K562 (cell line): ENCODE data around the gene TMEM144. TPM values are rescaled to one million over a fixed set of nuclear protein-coding genes. Genes with fewer than 3 reads are reported as not detected.

Source experiments
- ATF3 ChIP-seq, 2 experiments: fragments of 450-650 bp in 1 of 2; sonication (generic) in 1 of 2; formaldehyde crosslinking in 1 of 2; IDR thresholded peaks in 1 of 2; conservative IDR thresholded peaks in 1 of 2; 2 replicates each; pipeline versions ENCODE4 v1.6.1 to v1.8.1; 2016 to 2023; ENCODE audit warnings: mild to moderate bottlenecking in 2 of 2, moderate library complexity in 2 of 2, inconsistent platforms in 1 of 2, missing genetic modification reagents in 1 of 2
- BRD9 ChIP-seq: fragments of 450-650 bp; IDR thresholded peaks from 2 replicates; pipeline ENCODE4 v1.6.1; 2018; ENCODE audit warnings: low read depth; ENCODE audit not compliant: partially characterized antibody
- CXXC5 ChIP-seq: fragments of 250-450 bp; sonication (Bioruptor Pico); IDR thresholded peaks from 2 replicates; pipeline ENCODE4 v1.8.0; 2022; ENCODE audit warnings: inconsistent platforms, mild to moderate bottlenecking, moderate library complexity
- ETV1 ChIP-seq: fragments of 450-650 bp; conservative IDR thresholded peaks from 2 replicates; pipeline ENCODE4 v1.6.1; 2016; ENCODE audit warnings: missing genetic modification characterization, control low read depth, low read depth, missing compliant biosample characterization
- POLR3A ChIP-seq: IDR thresholded peaks from 2 replicates; pipeline ENCODE4 v1.6.1; 2011; ENCODE audit warnings: borderline replicate concordance, mild to moderate bottlenecking, moderate library complexity; ENCODE audit not compliant: insufficient read length, insufficient read depth; ENCODE audit errors: extremely low read depth
- RBM22 ChIP-seq: fragments of 200-400 bp; formaldehyde crosslinking; IDR thresholded peaks from 2 replicates; pipeline ENCODE4 v1.6.1; 2018; ENCODE audit warnings: low read length, low read depth; ENCODE audit not compliant: poor library complexity, severe bottlenecking
- RUNX1 ChIP-seq: sonication (generic); IDR thresholded peaks from 2 replicates; pipeline ENCODE4 v1.6.1; 2016; ENCODE audit warnings: antibody characterized with exemption, low read depth
- ZFPM2 ChIP-seq: fragments of 250-450 bp; sonication (Bioruptor Pico); IDR thresholded peaks from 2 replicates; pipeline ENCODE4 v1.5.1; 2022; ENCODE audit warnings: mild to moderate bottlenecking
- ZNF133 ChIP-seq: fragments of 250-450 bp; sonication (Bioruptor Pico); IDR thresholded peaks from 2 replicates; pipeline ENCODE4 v1.4.0; 2020; ENCODE audit warnings: mild to moderate bottlenecking
- ZNF232 ChIP-seq: sonication (generic); formaldehyde crosslinking; IDR thresholded peaks from 2 replicates; pipeline ENCODE4 v1.8.0; 2022; ENCODE audit warnings: mild to moderate bottlenecking, missing genetic modification reagents
- ZNF282 ChIP-seq: sonication (generic); formaldehyde crosslinking; IDR thresholded peaks from 2 replicates; pipeline ENCODE4 v1.8.1; 2023; ENCODE audit warnings: missing genetic modification reagents
- ZNF395 ChIP-seq: fragments of 200-800 bp; sonication (Bioruptor generic); IDR thresholded peaks from 2 replicates; pipeline ENCODE4 v1.6.1; 2017; ENCODE audit warnings: missing genetic modification characterization, missing compliant biosample characterization
- ZNF507 ChIP-seq: conservative IDR thresholded peaks from 2 replicates; pipeline ENCODE4 v1.6.1; 2017; ENCODE audit warnings: missing genetic modification characterization, missing compliant biosample characterization
- ZNF695 ChIP-seq: fragments of 450-650 bp; formaldehyde crosslinking; IDR thresholded peaks from 2 replicates; pipeline ENCODE4 v1.4.0; 2020; ENCODE audit warnings: mild to moderate bottlenecking, moderate library complexity
- polyA plus RNA-seq, 8 experiments: library from polyadenylated mRNA; depleted of rRNA in 4 of 8; stranded (reverse) in 5 of 8; unstranded in 3 of 8; fragments of >200 nt; fragmentation: Nextera tagmentation in 2 of 8; fragmentation: Illumina TruSeq in 1 of 8; extraction: Ambion mirVana in 2 of 8; extraction: Trizol in 1 of 8; gene quantifications; 2 replicates each; pipeline versions ENCODE4 v1.2.1 to v1.2.3, GENCODE V29; 2011 to 2014; ENCODE audit warnings: inconsistent platforms in 1 of 8, missing spikeins in 1 of 8
- total RNA-seq, 7 experiments: library from RNA; depleted of rRNA in 6 of 7; stranded (reverse); fragments of >200 nt in 6 of 7; fragmentation: Illumina TruSeq in 2 of 7; extraction: Trizol in 2 of 7; gene quantifications; 2 replicates each; pipeline versions ENCODE4 v1.2.1 to v1.2.3, GENCODE V29; 2011 to 2021; ENCODE audit warnings: low replicate concordance in 1 of 7
- TF ChIP-seq, protein P1 (sequence below), 2 experiments: fragments of 450-650 bp; formaldehyde crosslinking in 1 of 2; IDR thresholded peaks; 2 replicates each; pipeline versions ENCODE4 v1.4.0 to v1.6.1; 2014 to 2020; ENCODE audit warnings: mild to moderate bottlenecking in 2 of 2, borderline replicate concordance in 1 of 2, low read depth in 1 of 2

The TMEM144 gene
- total and polyA plus RNA-seq, 9 of the 15 experiments (the other 6 are each of a cell fraction or from before 2014, with no cell fraction given): 4.0 to 12.0 (median 6.1) TPM

DNA sequence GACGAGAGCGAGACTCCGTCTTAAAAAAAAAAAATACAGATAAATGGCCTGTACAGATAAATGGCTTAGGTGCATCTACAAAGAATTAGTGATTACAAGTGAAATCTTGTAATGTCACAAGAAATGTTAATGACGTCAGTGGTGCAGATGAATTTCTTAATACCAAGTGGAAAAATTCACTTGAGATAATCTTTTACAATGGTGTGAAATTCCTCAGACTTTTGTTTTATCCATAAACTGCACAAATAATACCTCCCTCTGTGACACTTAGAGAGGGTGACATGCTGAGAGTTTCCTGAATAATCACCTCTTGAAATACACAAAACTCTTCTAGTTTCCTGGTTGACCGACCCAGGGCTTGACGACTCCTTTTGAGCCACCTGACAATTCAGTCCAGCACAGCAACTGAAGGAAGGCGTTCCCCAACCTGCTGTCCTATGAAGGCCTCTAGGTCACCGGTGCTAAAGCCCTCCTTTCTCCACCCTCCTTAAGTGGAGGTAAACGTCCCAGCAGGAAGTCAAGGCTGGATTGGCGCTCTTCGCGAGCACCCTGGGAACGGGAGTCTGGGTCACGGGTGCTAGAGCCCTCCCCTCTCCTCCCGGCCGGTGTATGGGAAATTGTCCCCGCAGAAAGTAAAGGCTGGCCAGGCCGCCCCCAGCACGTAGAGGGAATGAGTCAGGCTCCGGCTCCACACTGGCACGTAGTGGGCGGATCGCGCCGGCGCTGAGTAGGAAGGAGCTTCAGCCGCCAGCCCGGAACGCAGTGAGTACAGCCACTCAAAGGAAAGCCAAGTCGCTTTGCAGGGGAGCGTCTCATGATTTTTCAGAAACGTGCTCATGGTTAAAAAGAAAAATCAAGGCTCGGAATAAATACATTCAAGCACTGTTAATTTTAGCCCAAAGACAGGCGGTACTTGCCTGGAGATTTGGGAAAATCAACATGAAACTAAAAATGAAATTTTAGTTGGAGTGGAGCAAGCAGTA is at the start of gene TMEM144 (continued):
- no peak for TF ChIP-seq ZNF395 (CRISPR knock-in tag)
- TF ChIP-seq ZNF232 (CRISPR knock-in tag): no peak
- TF ChIP-seq CXXC5 (CRISPR knock-in tag): peak; percentile 76
- TF ChIP-seq, protein P1, sequence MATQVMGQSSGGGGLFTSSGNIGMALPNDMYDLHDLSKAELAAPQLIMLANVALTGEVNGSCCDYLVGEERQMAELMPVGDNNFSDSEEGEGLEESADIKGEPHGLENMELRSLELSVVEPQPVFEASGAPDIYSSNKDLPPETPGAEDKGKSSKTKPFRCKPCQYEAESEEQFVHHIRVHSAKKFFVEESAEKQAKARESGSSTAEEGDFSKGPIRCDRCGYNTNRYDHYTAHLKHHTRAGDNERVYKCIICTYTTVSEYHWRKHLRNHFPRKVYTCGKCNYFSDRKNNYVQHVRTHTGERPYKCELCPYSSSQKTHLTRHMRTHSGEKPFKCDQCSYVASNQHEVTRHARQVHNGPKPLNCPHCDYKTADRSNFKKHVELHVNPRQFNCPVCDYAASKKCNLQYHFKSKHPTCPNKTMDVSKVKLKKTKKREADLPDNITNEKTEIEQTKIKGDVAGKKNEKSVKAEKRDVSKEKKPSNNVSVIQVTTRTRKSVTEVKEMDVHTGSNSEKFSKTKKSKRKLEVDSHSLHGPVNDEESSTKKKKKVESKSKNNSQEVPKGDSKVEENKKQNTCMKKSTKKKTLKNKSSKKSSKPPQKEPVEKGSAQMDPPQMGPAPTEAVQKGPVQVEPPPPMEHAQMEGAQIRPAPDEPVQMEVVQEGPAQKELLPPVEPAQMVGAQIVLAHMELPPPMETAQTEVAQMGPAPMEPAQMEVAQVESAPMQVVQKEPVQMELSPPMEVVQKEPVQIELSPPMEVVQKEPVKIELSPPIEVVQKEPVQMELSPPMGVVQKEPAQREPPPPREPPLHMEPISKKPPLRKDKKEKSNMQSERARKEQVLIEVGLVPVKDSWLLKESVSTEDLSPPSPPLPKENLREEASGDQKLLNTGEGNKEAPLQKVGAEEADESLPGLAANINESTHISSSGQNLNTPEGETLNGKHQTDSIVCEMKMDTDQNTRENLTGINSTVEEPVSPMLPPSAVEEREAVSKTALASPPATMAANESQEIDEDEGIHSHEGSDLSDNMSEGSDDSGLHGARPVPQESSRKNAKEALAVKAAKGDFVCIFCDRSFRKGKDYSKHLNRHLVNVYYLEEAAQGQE (IDR thresholded peaks at IDR 0.05; ENCODE audit: borderline replicate concordance): peak; percentile 75
- TF ChIP-seq, protein P1 (CRISPR knock-in tag; IDR thresholded peaks at IDR 0.05; ENCODE audit: low read depth): no peak
- no peak for TF ChIP-seq ZNF282
- no peak for TF ChIP-seq ZFPM2 (CRISPR knock-in tag)
- TF ChIP-seq RBM22: no peak
- no peak for TF ChIP-seq ZNF133 (CRISPR knock-in tag)
- no peak for TF ChIP-seq POLR3A
- TF ChIP-seq RUNX1: no peak
- TF ChIP-seq ETV1 (tag): no peak; the same call in 1 of the 2 replicates
- TF ChIP-seq ZNF507 (tag): no peak
- TF ChIP-seq BRD9: no peak
- peak; percentile 75 for TF ChIP-seq ATF3 (IDR thresholded peaks at IDR 0.05)
- TF ChIP-seq ATF3 (CRISPR knock-in tag; conservative IDR thresholded peaks at IDR 0.05): no peak; the same call in 1 of the 2 replicates
- no peak for TF ChIP-seq ZNF695
